C4-2B (cell line): ENCODE data around the gene SNAPC3.

Experiments used
- CTCF ChIP-seq: fragments of 450-650 bp; conservative IDR thresholded peaks from 2 replicates; pipeline ENCODE4 v1.5.1; 2017; ENCODE audit warnings: mild to moderate bottlenecking
- ZFX ChIP-seq: fragments of 450-650 bp; IDR thresholded peaks from 2 replicates; pipeline ENCODE4 v1.6.1; 2017

GRCh38 chr9:15469406-15469805 lies 46.7 kb downstream of the SNAPC3 start:
- no peak; the same call in 1 of the 2 replicates for TF ChIP-seq CTCF
- TF ChIP-seq ZFX, result no peak
